GM23248 (cell line): ENCODE data around the gene FBXL12.

Experiments used
- EZH2 ChIP-seq: fragments of 200-600 bp; sonication (generic); IDR thresholded peaks from 2 replicates; pipeline ENCODE4 v1.6.1; 2018; ENCODE audit warnings: antibody characterized with exemption, mild to moderate bottlenecking; ENCODE audit not compliant: insufficient read depth, poor library complexity, severe bottlenecking
- EZH2phosphoT487 ChIP-seq: fragments of 200-600 bp; sonication (generic); IDR thresholded peaks from 2 replicates; pipeline ENCODE4 v1.6.1; 2018; ENCODE audit warnings: antibody characterized with exemption, moderate library complexity, mild to moderate bottlenecking, low read depth; ENCODE audit not compliant: insufficient read depth

DNA sequence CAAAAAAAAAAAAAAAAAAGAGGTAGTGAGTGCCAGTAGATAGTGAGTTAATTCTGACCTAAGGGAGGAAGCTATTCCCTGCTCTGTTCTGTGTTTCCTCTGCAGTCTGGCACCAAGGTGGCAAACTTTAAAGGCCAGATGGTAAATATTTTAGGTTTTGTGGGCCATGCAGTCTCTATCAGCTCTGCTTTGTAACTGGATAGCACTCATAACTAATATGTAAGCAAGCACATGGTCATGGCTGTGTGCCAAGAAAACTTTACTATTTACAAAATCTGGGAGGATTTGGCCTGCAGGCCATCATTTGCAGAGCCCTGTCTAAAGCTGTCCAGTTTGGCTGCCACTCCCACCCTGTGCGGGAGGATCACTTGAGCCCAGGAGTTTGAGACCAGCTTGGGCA is 20.5 kb upstream of the FBXL12 start:
- TF ChIP-seq EZH2 (no peak), EZH2phosphoT487 (no peak)
